Body of pancreas (tissue), 4 donors: ENCODE data around the gene PTPRJ.

ENCODE experiments used
- POLR2A ChIP-seq, 3 donors: fragments of 450-650 bp; IDR thresholded peaks; one replicate each; pipeline ENCODE4 v1.6.1; 2016; ENCODE audit warnings: antibody characterized with exemption in 3 of 3, mild to moderate bottlenecking in 2 of 3
- TF ChIP-seq, protein P1 (sequence below), 7 experiments: fragments of 450-650 bp in 4 of 7; fragments of 200-600 bp in 3 of 7; sonication (generic) in 3 of 7; IDR thresholded peaks; one replicate each; pipeline ENCODE4 v1.5.1; 2016 to 2019; ENCODE audit warnings: antibody characterized with exemption in 7 of 7

DNA sequence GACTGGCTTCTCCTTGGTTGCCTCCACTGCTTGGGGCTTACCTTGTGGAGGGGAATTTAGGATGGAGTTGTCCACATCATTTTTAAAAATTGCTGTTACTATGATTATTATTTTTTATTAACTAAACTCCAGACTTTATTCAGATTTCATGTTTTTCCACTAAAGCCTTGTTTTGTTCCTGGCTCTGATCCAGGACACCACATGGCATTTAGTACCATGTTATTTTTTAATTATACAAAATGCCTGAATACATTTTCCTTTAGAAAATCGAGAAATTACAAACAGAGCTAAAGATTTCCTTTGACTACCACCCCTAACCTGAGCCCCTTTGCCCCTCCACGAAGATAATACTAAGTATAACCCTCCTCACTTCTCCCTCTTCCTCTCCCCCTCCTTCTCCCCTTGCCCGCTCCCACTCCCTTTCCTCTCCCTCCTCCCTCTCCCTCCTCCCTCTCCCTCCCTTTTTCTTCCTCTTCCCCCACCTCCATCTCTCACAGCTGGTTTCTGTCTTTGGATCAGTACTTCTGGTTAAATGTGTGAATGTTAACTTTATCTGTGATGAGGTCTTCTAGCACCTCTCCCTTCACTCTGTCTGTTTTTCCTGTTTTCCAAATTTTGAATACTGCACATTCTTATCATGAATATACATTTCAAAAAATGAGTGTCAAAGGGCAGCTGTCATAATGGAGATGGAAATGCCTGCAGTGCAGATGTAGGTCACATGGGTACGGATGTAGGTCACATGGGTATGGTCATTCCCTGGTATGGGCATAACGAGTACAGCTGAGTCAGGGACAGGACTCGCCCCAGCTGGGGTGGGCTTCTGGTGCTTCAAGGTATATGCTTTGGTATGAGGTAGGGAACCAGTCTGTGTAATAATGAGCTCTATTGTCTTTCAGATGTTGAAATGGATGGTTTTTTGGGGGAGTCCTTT, 181.9 kb downstream of the PTPRJ start:
- TF ChIP-seq, protein P1, sequence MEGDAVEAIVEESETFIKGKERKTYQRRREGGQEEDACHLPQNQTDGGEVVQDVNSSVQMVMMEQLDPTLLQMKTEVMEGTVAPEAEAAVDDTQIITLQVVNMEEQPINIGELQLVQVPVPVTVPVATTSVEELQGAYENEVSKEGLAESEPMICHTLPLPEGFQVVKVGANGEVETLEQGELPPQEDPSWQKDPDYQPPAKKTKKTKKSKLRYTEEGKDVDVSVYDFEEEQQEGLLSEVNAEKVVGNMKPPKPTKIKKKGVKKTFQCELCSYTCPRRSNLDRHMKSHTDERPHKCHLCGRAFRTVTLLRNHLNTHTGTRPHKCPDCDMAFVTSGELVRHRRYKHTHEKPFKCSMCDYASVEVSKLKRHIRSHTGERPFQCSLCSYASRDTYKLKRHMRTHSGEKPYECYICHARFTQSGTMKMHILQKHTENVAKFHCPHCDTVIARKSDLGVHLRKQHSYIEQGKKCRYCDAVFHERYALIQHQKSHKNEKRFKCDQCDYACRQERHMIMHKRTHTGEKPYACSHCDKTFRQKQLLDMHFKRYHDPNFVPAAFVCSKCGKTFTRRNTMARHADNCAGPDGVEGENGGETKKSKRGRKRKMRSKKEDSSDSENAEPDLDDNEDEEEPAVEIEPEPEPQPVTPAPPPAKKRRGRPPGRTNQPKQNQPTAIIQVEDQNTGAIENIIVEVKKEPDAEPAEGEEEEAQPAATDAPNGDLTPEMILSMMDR (IDR thresholded peaks at IDR 0.05) = no peak
- no peak for TF ChIP-seq POLR2A (IDR thresholded peaks at IDR 0.05)
